KOPT-K1 (cell line): Measurements from ENCODE around the gene NSUN3.
"Not testable (repeated sequence)": the region's sequence is repeated elsewhere in the genome, so short reads cannot be mapped to it uniquely, and the experiment has no call there.

Source experiments
- H3K27ac ChIP-seq: fragments of 200-600 bp; sonication (generic); 2 replicates; pipeline ENCODE4 v1.5.1; 2016; ENCODE audit warnings: antibody characterized with exemption, mild to moderate bottlenecking, low read depth, low read length; ENCODE audit not compliant: poor library complexity, severe bottlenecking
- H3K36me3 ChIP-seq: fragments of 200-600 bp; sonication (generic); 2 replicates; pipeline ENCODE4 v1.5.1; 2017; ENCODE audit warnings: antibody characterized with exemption, mild to moderate bottlenecking, low read length, moderate library complexity; ENCODE audit not compliant: insufficient read depth
- H3K9me3 ChIP-seq: fragments of 200-600 bp; sonication (generic); 2 replicates; pipeline ENCODE4 v1.5.1; 2017; ENCODE audit warnings: antibody characterized with exemption, low read length, mild to moderate bottlenecking; ENCODE audit not compliant: insufficient read depth, poor library complexity, severe bottlenecking

NSUN3 gene

DNA sequence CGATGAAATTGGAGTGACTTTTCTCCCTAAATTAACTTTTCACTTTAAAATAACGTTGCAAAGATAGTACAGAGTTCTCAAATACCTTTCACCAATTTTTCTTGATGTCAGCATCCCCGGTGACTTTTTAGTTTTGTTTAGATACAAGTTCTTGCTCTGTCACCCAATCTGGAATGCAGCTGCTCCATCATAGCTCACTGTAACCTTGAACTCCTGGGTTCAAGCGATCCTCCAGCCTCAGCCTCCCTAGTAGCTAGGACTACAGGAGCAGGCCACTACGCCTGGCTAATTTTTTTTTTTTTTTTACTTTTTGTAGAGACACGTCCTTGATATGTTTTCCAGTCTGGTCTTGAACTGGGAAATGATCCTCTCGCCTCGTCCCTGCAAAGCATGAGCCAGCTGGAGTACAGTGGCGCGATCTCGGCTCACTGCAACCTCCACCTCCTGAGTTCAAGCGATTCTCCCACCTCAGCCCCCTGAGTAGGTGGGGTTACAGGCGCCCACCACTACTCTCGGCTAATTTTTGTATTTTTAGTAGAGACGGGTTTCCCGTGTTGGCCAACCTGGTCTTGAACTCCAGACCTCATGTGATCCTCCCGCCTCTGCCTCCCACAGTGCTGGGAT is 747 bp downstream of the NSUN3 start:
- peaks cover 45% of the 10 kb centered on the region for H3K36me3 ChIP-seq
- H3K9me3 ChIP-seq: no peaks in the 10 kb centered on the region
- peak overlapping the region; percentile 94 for H3K27ac ChIP-seq

DNA sequence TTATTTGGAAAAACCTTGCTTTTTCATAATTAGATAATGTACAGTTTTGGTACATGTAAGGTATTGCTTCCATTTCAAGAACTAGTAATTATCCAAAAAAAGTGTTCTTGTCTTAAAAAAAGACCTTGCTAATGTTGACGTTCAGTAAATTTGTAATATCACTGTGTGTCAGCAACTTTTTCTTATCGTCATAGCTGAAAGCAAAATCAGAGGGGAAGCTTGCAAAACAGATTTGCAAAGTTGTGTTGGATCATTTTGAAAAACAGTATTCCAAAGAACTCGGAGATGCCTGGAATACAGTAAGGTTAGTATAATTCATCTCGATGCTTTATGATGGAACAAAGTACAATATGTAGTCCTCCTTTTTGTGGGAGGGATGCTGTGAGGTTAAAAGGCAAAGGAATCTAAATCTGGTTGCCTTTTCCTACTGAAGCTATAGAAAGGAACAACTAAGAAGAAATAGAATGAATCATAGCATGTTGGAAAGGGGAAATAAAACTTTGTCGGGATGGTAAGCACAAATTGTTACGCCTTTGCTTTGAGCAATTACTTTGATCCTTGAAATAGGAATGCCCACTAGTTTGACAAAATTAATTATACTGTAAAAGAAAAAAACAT is 1.5 kb downstream of the NSUN3 start:
- Histone ChIP-seq H3K36me3 (peaks cover 37% of the 10 kb centered on the region), H3K9me3 (no peaks in the 10 kb centered on the region), H3K27ac (peak overlapping the region; percentile 94)

DNA sequence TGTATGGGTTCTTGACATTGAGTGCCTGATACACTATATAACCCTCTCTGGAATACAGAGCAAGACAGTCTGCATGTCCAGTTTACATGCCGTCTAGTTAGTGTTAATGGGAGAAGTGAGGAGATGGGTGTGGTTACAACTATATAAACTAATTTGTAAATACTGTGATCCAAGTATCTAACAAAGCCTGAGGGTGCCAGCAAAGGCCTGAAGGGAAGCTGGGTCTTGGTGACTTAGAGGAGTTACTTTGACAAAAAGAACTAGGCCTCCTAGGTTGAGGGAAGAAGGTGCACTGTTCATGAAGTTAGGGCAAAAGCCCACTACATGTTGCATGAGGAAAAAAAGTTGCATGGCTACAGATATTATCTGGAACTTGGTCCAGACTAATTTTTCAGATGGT is 2.3 kb downstream of the NSUN3 start:
- Histone ChIP-seq H3K27ac (no peak overlapping the region), H3K9me3 (no peaks in the 10 kb centered on the region), H3K36me3 (peaks cover 30% of the 10 kb centered on the region)

DNA sequence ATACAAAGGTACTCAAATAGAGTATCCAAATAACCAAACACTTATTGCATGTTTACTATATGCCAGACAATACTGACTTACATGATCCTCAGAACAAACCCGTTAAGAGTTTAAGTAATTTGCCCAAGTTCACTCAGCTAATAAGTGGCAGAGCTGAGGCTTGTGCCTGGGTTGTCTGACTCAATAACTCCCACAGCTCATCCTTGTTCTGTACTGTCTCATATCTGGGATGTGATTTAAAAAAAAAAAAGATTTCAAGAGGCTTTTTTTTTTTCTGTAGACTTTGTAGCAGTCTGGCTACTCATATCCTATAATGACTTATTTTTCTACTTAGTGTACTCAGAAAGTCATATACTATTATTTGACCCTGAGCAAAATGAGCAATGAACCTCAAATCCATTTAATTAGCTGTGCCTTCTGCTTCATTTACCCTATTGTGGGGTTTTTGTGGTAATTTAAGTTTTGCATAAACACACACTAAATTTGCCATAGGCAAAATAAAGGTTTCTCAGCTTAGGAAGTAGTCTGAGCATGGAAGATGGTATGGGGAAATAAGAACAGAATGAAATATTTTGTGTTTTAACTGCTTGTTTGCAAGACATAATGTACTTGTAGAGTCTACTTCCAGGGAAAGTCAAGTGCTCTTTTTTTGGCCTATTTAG is 3.1 kb downstream of the NSUN3 start:
- Histone ChIP-seq H3K27ac (no peak overlapping the region), H3K9me3 (no peaks in the 10 kb centered on the region), H3K36me3 (peaks cover 22% of the 10 kb centered on the region)

DNA sequence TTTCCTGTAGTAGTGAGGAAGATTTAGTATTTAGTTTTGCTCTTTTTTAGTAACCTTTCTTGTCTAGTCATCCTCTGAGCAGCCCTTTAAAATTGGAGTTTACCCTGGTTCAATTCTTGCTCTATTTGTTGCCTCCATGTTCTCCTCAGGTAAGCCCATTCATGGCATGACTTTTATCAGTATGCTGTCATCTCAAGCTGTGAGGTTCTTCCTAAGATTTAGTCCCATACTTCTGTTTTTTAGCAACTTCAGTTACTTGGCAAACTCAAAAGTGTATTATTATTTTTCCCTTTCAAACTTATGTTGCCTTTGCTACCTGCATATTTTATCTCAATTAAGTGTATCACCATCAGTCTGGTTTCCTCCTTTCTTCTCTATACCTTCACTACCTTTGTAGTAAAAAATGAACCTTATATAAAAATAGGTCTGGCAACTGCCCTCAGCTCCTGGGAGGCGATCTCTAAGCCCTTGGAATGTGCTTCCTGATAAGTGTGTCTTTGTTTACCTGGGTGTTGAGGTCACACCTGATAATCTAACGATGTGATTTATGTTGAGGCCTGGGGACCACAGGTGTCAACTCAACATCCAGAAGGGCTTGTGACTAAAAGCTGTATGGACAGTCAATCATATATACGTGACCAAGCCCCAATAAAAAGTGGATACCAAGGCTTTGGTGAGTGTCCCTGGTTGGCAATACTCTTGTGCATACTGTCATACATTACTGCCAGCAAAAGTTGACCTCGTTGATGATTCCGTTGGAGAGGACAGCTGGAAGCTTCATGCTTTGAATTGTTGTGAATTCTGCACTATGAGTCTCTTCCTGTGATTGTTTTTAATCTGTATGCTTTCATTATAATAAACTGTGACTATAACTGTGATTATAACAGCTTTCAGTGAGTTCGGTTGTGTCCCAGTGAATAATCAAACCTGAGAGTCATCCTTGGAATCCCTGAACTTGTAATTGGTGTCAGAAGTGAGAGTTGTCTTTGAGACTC is 3.9 kb downstream of the NSUN3 start:
- Histone ChIP-seq H3K27ac (no peak overlapping the region), H3K36me3 (peaks cover 26% of the 10 kb centered on the region), H3K9me3 (no peaks in the 10 kb centered on the region)

DNA sequence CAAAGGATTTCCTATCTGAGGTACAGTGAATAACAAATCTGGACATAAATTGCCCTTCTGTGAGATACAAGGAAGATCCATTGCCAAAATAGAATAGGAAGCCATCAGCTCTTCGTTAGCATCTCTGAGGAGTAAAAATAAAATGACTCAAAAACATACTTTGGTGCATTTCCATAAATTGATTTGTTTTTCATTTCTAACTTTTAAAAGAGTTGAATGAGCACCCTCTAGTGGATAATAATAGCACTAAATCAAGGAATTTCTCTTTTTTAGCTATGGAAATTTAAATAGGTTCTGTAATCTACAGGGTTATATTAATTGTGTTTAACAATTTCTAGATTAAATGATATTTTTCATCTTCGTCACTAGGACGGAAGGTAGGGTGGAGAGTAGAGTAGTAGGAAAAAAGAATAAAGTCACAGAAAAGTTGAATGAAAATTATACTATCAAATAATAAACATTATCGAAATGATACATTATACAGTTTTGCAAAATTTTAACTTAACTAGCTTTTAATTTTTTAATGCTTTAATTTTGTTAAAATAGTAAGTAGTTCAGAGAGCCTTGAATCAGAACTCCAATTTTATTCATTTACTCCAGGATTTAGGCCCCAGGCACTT is 6.4 kb downstream of the NSUN3 start:
- no peak overlapping the region for H3K27ac ChIP-seq
- H3K36me3 ChIP-seq: peaks cover 32% of the 10 kb centered on the region

DNA sequence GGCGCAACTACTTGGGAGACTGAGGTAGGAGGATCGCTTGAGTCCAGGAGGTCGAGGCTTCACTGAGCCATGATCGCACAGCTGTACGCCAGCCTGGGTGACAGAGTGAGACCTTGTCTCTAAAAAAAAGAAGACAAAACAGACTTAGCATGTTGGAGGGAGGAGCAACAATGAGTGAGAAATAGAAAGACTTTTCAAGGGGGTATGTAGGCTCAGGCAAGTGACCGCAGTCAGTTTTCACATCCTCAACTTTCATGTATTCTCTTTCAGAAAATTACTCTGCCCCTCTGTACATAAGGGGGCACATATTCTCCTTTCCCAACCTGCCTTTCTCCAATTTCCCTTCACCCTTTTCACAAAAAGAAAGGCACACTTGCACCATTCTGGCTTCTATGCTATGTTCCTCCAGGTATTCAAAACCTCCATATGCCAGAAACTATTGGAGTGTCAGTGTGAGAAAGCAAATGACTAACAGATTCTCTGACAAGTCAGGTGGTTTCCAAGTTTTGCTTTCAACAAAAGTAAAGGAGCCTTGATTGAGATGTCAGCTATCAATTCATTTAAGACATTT is 7.6 kb downstream of the NSUN3 start:
- H3K9me3 ChIP-seq: no peaks in the 10 kb centered on the region
- H3K27ac ChIP-seq: no peak overlapping the region
- H3K36me3 ChIP-seq: peaks cover 32% of the 10 kb centered on the region

More for the DNA sequence above, 6.4 kb downstream of the NSUN3 start:
- no peaks in the 10 kb centered on the region for H3K9me3 ChIP-seq

DNA sequence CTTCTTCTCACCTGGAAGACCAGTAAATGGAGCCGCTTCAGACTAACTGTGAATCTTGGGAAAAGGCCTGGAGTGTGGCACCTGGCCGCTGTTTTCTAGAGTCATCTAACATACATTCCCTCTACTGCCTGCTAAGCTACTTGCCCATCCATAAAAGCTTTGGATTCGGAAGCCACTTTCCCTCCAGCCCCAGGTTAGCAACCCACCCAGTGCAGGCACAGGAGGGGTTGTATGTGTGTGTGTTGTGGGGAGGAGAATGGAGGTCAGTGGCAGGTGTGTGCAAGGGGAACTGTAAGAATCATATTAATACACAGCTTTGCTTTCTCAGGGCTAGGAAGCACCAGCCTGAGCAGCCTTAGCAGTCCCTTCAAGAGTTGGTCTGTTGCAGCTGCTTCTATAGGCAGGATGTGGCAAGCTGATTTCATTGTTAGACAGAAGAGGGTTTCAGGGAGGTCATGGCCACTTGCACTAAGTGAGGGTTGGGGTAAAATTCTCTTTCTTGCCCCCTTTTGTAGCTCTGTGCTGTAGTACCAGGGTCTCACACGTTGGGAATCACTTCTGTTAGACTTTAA is 8.9 kb downstream of the NSUN3 start:
- Histone ChIP-seq H3K36me3 (peaks cover 35% of the 10 kb centered on the region), H3K27ac (peak overlapping the region; percentile 42), H3K9me3 (no peaks in the 10 kb centered on the region)

DNA sequence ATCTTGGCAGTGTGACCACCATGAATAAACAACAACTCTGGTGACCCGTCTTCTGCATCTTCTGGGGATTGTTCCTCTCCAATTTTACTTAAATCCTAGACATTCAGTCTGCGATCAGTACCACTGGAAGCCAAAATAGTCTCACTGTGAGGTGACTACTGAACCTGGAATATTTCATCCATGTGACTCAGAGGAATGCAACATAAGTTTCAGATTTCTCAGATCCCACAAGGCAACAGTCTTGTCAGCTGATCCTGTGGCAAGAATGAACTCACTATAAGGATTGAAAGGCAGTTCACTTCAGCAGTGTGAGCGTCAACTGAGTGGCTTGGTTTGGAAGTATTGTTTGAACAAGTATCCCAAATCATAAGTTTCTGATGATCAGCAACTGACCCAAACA is 13.2 kb downstream of the NSUN3 start:
- no peak overlapping the region for H3K27ac ChIP-seq
- H3K9me3 ChIP-seq: no peaks in the 10 kb centered on the region
- peaks cover 24% of the 10 kb centered on the region for H3K36me3 ChIP-seq

DNA sequence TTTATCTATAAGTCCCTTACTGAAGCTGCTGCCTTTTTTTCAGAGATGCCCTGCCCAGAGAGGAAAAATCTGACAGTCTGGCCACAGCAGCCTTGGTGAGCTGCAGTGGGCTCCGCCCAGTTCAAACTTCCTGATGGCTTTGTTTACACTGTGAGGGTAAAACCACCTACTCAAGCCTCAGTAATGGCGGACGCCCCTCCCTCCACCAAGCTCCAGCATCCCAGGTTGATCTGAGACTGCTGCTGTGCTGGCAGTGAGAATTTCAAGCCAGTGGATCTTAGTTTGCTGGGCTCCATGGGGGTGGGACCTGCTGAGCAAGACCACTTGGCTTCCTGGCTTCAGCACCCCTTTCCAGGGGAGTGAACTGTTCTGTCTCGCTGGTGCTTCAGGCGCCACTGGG is 17.7 kb downstream of the NSUN3 start:
- H3K27ac ChIP-seq, H3K9me3 ChIP-seq: not testable (repeated sequence)
- H3K36me3 ChIP-seq: peaks cover 29% of the 10 kb centered on the region

DNA sequence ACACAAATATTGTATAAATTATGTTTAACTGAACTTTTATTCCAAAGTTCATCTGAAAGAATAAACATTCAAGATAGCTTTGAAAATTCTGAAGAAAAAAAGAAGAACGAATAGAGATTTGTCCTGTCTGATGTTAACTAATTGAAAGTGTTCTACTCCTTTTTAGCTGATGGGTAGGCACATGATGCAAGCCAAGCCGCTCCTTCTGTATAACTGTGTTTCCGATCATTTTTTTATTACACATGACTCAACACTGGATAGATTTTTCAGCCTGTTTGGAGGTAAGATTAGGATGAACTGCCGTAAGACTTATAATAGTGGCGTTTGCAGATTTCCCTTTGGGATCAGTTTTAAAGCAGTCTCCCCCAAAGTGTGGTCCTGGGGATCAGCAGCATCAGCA is 19.0 kb downstream of the NSUN3 start:
- Histone ChIP-seq H3K9me3 (no peaks in the 10 kb centered on the region), H3K36me3 (peaks cover 26% of the 10 kb centered on the region), H3K27ac (no peak overlapping the region)

DNA sequence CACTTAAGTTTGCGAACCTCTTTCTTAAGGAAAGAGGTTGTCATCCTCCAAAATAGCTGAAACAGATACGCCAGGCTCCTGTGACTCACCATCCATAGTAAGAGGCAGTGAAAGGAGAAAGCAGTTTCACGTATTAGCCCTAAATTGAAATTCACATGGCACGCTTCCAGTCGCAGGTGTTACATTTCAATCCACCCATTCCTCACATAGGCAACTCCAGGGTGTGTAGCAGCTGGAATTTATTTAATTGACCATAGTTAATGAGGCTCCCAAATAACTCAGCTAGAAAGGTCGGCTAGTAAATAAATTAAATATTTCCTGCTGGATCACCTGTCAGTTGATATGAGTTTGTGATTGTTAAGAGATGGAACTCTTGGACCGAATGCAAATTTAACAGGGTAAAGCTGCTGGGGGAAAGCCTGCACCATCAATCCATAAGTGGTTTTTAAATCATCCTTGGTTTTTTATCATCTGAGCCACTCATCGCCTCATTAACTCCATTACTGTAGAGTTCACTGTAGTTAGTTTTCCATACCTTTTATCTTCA is 19.6 kb downstream of the NSUN3 start:
- Histone ChIP-seq H3K36me3 (peaks cover 29% of the 10 kb centered on the region), H3K27ac (no peak overlapping the region), H3K9me3 (no peaks in the 10 kb centered on the region)

DNA sequence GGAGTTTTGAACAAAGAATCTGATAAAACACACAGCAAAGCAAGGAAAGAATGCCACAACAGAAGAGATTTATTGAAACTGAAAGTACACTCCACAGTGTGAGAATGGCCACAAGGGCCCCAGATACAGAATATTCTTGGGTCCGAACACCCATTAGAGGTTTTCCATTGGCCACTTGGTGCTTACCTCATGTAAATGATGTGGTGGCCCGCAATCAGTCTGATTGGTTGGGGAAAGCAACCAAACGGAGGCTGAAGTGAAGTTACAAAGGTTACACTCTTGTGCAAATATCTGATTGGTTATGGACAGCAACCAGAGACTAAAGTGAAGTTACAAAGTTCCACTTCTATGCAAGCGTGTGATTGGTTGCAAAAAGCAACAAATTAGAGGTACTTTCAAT is 20.4 kb downstream of the NSUN3 start:
- H3K27ac ChIP-seq: no peak overlapping the region
- no peaks in the 10 kb centered on the region for H3K9me3 ChIP-seq
- H3K36me3 ChIP-seq: peaks cover 30% of the 10 kb centered on the region

DNA sequence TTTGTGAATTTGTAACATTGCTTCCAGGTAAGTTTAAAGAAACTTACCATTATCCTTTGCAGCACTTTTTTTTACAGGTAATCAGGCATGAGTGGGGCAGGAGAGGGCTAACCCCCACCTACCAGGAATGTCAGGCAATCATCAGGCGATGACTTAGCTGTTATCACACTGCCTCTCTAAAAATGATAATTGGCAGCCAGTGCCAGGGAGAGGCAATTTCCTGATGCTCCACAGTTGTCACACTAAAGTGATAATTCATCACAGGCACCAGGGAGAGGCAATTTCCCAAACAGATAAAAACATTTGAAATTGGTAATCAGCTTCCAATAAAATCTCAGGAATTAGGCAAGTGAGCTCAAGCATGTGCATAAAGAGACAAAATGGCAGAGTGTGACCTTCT is 26.3 kb downstream of the NSUN3 start:
- Histone ChIP-seq H3K9me3 (no peaks in the 10 kb centered on the region), H3K27ac (no peak overlapping the region), H3K36me3 (peaks cover 57% of the 10 kb centered on the region)
